H9 (cell line): Measurements from ENCODE around the gene FGF22. TPM values are rescaled to one million over a fixed set of nuclear protein-coding genes. Genes with fewer than 3 reads are reported as not detected.

Source experiments
- DNase-seq: peaks from one replicate; pipeline ENCODE4 v3.0.0-alpha.2; 2017
- H2AFZ ChIP-seq: one replicate; pipeline ENCODE4 v1.6.1; 2013; ENCODE audit warnings: mild to moderate bottlenecking, low read length, control low read depth, moderate library complexity
- H2AK5ac ChIP-seq: 2 replicates; pipeline ENCODE4 v1.6.1; 2013; ENCODE audit warnings: low read length, control low read depth, mixed read lengths; ENCODE audit not compliant: insufficient read length
- H2BK120ac ChIP-seq: one replicate; pipeline ENCODE4 v1.6.1; 2013; ENCODE audit warnings: low read depth, mild to moderate bottlenecking, low read length, control low read depth, inconsistent platforms; ENCODE audit not compliant: poor library complexity, severe bottlenecking
- H2BK12ac ChIP-seq: 2 replicates; pipeline ENCODE4 v1.6.1; 2013; ENCODE audit warnings: low read length, control low read depth, mixed read lengths, low read depth; ENCODE audit not compliant: insufficient read length
- H2BK15ac ChIP-seq: 2 replicates; pipeline ENCODE4 v1.6.1; 2013; ENCODE audit warnings: low read depth, low read length, control low read depth
- H2BK20ac ChIP-seq: one replicate; pipeline ENCODE4 v1.6.1; 2013; ENCODE audit warnings: low read depth, mild to moderate bottlenecking, low read length, control low read depth, inconsistent platforms; ENCODE audit not compliant: poor library complexity, severe bottlenecking
- H2BK5ac ChIP-seq: 2 replicates; pipeline ENCODE4 v1.6.1; 2013; ENCODE audit warnings: low read length, control low read depth, mixed read lengths; ENCODE audit not compliant: insufficient read length
- H3K14ac ChIP-seq: 2 replicates; pipeline ENCODE4 v1.6.1; 2013; ENCODE audit warnings: low read length, control low read depth; ENCODE audit not compliant: insufficient read depth
- H3K18ac ChIP-seq: 2 replicates; pipeline ENCODE4 v1.6.1; 2013; ENCODE audit warnings: low read depth, mild to moderate bottlenecking, mixed read lengths, low read length, control low read depth; ENCODE audit not compliant: insufficient read length
- H3K23ac ChIP-seq: 2 replicates; pipeline ENCODE4 v1.6.1; 2013; ENCODE audit warnings: low read length, control low read depth, mixed read lengths, low read depth; ENCODE audit not compliant: insufficient read length
- H3K23me2 ChIP-seq: 2 replicates; pipeline ENCODE4 v1.6.1; 2013; ENCODE audit warnings: low read depth, mild to moderate bottlenecking, mixed read lengths, low read length, control low read depth; ENCODE audit not compliant: insufficient read length, poor library complexity, severe bottlenecking
- H3K27ac ChIP-seq: 2 replicates; pipeline ENCODE4 v1.5.1; 2013; ENCODE audit warnings: low read length, control low read depth, mixed read lengths, low read depth; ENCODE audit not compliant: insufficient read length
- H3K27me3 ChIP-seq: 2 replicates; pipeline ENCODE4 v1.6.1; 2013; ENCODE audit warnings: low read length, control low read depth, inconsistent platforms; ENCODE audit not compliant: insufficient read depth
- H3K4ac ChIP-seq: 2 replicates; pipeline ENCODE4 v1.6.1; 2013; ENCODE audit warnings: low read depth, mild to moderate bottlenecking, control low read depth, inconsistent platforms, low read length, moderate library complexity
- H3K4me1 ChIP-seq: 2 replicates; pipeline ENCODE4 v1.6.1; 2013; ENCODE audit warnings: low read length, control low read depth, inconsistent platforms; ENCODE audit not compliant: insufficient read depth
- H3K4me2 ChIP-seq: 2 replicates; pipeline ENCODE4 v1.6.1; 2013; ENCODE audit warnings: low read length, control low read depth, mixed read lengths; ENCODE audit not compliant: insufficient read length, insufficient read depth
- H3K56ac ChIP-seq: 2 replicates; pipeline ENCODE4 v1.6.1; 2013; ENCODE audit warnings: low read depth, mild to moderate bottlenecking, mixed read lengths, low read length, control low read depth; ENCODE audit not compliant: insufficient read length
- H3K79me1 ChIP-seq: 2 replicates; pipeline ENCODE4 v1.6.1; 2013; ENCODE audit warnings: low read depth, mild to moderate bottlenecking, moderate library complexity, low read length, control low read depth, inconsistent platforms; ENCODE audit not compliant: insufficient read depth, poor library complexity, severe bottlenecking
- H3K79me2 ChIP-seq: 2 replicates; pipeline ENCODE4 v1.6.1; 2013; ENCODE audit warnings: low read length, control low read depth, inconsistent platforms; ENCODE audit not compliant: insufficient read depth
- H3K9ac ChIP-seq: 2 replicates; pipeline ENCODE4 v1.6.1; 2013; ENCODE audit warnings: low read length, control low read depth, mixed read lengths; ENCODE audit not compliant: insufficient read length; ENCODE audit errors: extremely low read depth
- H3K9me3 ChIP-seq: one replicate; pipeline ENCODE4 v1.6.1; 2013; ENCODE audit warnings: low read depth, low read length, inconsistent platforms; ENCODE audit not compliant: control insufficient read depth
- H3T11ph ChIP-seq: one replicate; pipeline ENCODE4 v1.6.1; 2013; ENCODE audit warnings: mild to moderate bottlenecking, low read length, control low read depth, inconsistent platforms
- H4K20me1 ChIP-seq: one replicate; pipeline ENCODE4 v1.6.1; 2013; ENCODE audit not compliant: control insufficient read depth, insufficient read length, insufficient read depth
- H4K5ac ChIP-seq: 2 replicates; pipeline ENCODE4 v1.6.1; 2013; ENCODE audit warnings: low read depth, mild to moderate bottlenecking, mixed read lengths, low read length, control low read depth; ENCODE audit not compliant: insufficient read length
- H4K8ac ChIP-seq: replicated peaks from 2 replicates; pipeline ENCODE4 v1.6.1; 2013; ENCODE audit warnings: low read length, control low read depth, mixed read lengths, low read depth; ENCODE audit not compliant: insufficient read length
- H4K91ac ChIP-seq: 2 replicates; pipeline ENCODE4 v1.6.1; 2013; ENCODE audit warnings: low read depth, mild to moderate bottlenecking, moderate library complexity, mixed read lengths, low read length, control low read depth; ENCODE audit not compliant: insufficient read length
- H3K27ac Mint-ChIP-seq, 3 experiments: 2 replicates in 2 of 3; 3 replicates in 1 of 3; pipeline ENCODE4 v1.8.0; 2020 to 2021; ENCODE audit warnings: mixed read lengths in 3 of 3, mild to moderate bottlenecking in 1 of 3, moderate library complexity in 1 of 3
- H3K27me3 Mint-ChIP-seq: 2 replicates; pipeline ENCODE4 v1.8.0; 2021; ENCODE audit warnings: low read depth, mild to moderate bottlenecking, moderate library complexity, mixed read lengths
- H3K36me3 Mint-ChIP-seq, 3 experiments: 2 replicates in 2 of 3; 3 replicates in 1 of 3; pipeline ENCODE4 v1.8.0; 2020 to 2021; ENCODE audit warnings: low read depth in 3 of 3, mixed read lengths in 3 of 3; ENCODE audit not compliant: insufficient read depth in 1 of 3
- H3K4me1 Mint-ChIP-seq, 2 experiments: 2 replicates each; pipeline ENCODE4 v1.8.0; 2020; ENCODE audit warnings: mixed read lengths in 2 of 2
- H3K4me3 Mint-ChIP-seq, 2 experiments: 2 replicates in 1 of 2; 3 replicates in 1 of 2; pipeline ENCODE4 v1.8.0; 2020 to 2021; ENCODE audit warnings: mild to moderate bottlenecking in 2 of 2, mixed read lengths in 2 of 2, moderate library complexity in 1 of 2
- H3K9me3 Mint-ChIP-seq, 2 experiments: 2 replicates in 1 of 2; 3 replicates in 1 of 2; pipeline ENCODE4 v1.8.0; 2020; ENCODE audit warnings: mild to moderate bottlenecking in 2 of 2, mixed read lengths in 2 of 2, moderate library complexity in 1 of 2
- WGBS: extraction: QIAGEN DNeasy Blood & Tissue Kit; methylation state at CpG from one replicate; pipeline ENCODE4 v1.1.7; 2013; ENCODE audit warnings: missing lambda C conversion rate, low lambda C conversion rate, mixed read lengths; ENCODE audit not compliant: insufficient read length; ENCODE audit errors: extremely low coverage; 5-methylcytosine and 5-hydroxymethylcytosine counted together
- total RNA-seq: library from RNA; stranded (reverse); gene quantifications from 2 replicates; pipeline ENCODE4 v1.2.1, GENCODE V29; 2021
- TF ChIP-seq, protein P1 (sequence below): fragments of 200-600 bp; sonication (generic); conservative IDR thresholded peaks from 3 replicates; pipeline ENCODE4 v1.8.0; 2021; ENCODE audit warnings: antibody characterized with exemption, mild to moderate bottlenecking

FGF22 gene
- total RNA-seq, 1 experiment from 2014 or later = 0.72 TPM

DNA sequence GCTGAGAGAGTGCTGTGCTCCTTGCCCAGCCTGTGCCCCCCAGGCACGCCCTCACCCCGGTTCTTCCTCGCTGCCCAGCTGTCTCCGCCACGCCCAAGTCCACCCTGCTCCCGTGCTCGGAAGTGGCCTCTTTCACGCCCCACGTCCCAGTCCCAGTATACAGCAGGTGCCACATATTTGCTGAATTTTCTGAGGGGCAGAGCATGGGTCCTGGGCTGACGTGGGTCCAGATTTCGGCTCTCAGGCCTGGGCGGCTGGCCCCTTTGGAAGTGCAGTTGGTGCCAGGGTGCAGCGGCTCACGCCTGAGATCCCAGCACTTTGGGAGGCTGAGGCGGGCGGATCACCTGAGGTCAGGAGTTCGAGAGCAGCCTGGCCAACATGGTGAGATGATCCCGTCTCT, 46.6 kb upstream of the FGF22 start:
- Histone ChIP-seq H4K5ac (no peak overlapping the region), H4K20me1 (peaks cover 3% of the 10 kb centered on the region), H3K4ac (no peak overlapping the region), H3K23ac (no peak overlapping the region), H2BK15ac (no peak overlapping the region), H3K9ac (no peak overlapping the region), H3K56ac (no peak overlapping the region), H2AFZ (no peak overlapping the region), H2AK5ac (no peak overlapping the region), H3K4me1 (no peaks in the 10 kb centered on the region), H3K9me3 (no peaks in the 10 kb centered on the region), H4K91ac (no peak overlapping the region), H2BK12ac (no peak overlapping the region), H3K4me2 (no peak overlapping the region), H3K79me1 (no peaks in the 10 kb centered on the region), H2BK20ac (no peak overlapping the region), H2BK120ac (no peak overlapping the region), H4K8ac (no peak overlapping the region), H3K27me3 (peaks cover 12% of the 10 kb centered on the region; the same call in 1 of the 2 replicates), H3K23me2 (no peaks in the 10 kb centered on the region), H2BK5ac (no peak overlapping the region), H3K14ac (no peak overlapping the region), H3K18ac (no peak overlapping the region), H3T11ph (no peak overlapping the region), H3K79me2 (no peaks in the 10 kb centered on the region), H3K27ac (no peak overlapping the region)
- no peaks in the 10 kb centered on the region for H3K36me3 Mint-ChIP-seq
- 0 out of 4 replicates have a peak, but pooled peaks cover 0 to 3% of the 10 kb centered on the region in 2 experiments for H3K4me1 Mint-ChIP-seq
- no peak for DNase-seq
- WGBS = no CpG with 5 or more reads among the region's 18 CpGs
- peaks cover 51% of the 10 kb centered on the region for H3K27me3 Mint-ChIP-seq
- H3K27ac Mint-ChIP-seq = no peak overlapping the region
- H3K4me3 Mint-ChIP-seq = peak overlapping the region in 1 of 2 experiments; percentile 42; a peak in 1 of 5 replicates
- TF ChIP-seq, protein P1, sequence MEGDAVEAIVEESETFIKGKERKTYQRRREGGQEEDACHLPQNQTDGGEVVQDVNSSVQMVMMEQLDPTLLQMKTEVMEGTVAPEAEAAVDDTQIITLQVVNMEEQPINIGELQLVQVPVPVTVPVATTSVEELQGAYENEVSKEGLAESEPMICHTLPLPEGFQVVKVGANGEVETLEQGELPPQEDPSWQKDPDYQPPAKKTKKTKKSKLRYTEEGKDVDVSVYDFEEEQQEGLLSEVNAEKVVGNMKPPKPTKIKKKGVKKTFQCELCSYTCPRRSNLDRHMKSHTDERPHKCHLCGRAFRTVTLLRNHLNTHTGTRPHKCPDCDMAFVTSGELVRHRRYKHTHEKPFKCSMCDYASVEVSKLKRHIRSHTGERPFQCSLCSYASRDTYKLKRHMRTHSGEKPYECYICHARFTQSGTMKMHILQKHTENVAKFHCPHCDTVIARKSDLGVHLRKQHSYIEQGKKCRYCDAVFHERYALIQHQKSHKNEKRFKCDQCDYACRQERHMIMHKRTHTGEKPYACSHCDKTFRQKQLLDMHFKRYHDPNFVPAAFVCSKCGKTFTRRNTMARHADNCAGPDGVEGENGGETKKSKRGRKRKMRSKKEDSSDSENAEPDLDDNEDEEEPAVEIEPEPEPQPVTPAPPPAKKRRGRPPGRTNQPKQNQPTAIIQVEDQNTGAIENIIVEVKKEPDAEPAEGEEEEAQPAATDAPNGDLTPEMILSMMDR = no peak
- no peaks in the 10 kb centered on the region for H3K9me3 Mint-ChIP-seq
